GM18868 (cell line): ENCODE results near the gene ZNF142.
A peak's percentile ranks its signal among the peaks of the same experiment; 100 is the strongest.

Experiments
- ATAC-seq: cut with Tn5 transposase; IDR thresholded peaks from one replicate; pipeline ENCODE4 v1.9.1; 2021; ENCODE audit warnings: mild to moderate bottlenecking, moderate library complexity; ENCODE audit not compliant: unreplicated experiment

The ZNF142 gene

DNA sequence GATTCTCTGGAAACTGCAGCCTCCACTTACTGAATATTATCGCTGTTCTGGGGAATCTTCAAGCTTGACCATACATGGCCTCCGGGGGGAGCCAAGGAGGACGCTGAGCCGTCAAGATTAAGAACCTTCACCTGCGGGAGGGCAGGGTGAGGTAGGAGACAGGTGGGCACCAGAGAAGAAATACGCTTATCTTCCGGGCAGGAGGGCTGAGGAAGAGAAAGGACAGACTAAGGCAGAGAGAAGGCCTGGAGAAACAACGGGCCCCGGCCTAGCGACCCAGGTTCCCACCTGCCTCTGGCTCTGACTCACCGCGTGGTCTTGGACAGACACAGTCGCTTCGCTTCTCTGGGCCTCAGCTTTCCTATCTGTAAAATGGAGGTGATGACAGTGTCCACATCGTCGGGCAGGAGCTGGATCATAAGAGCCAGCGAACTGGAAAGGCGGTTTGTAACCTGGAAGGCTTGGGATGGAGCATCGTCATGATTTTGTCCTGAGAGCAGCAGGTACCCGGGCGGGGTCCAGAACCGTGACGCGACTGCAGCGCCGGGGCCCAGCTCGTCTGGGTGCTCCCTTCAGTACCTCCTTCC lies 659 bp downstream of the ZNF142 start:
- ATAC-seq = peak; percentile 32

DNA sequence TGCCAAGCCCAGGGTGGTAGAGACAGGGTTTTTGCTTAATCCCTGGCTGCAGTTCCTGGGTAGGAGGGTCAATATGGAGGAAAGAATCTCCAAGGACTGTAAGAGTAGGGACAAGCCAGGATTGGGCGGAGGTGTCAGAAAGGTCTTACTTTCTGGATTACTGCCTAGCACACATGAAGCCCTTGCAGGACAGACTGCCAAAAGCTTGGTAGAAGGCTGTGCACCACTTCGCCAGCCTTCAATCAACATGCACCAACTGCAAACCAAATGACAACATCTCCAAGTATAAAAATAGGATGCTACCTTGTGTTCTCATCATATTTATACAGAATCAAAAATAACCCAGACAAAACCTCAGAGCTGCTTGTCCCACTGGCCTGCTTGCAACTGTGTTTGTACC lies 3.7 kb downstream of the ZNF142 start:
- no peak for ATAC-seq

DNA sequence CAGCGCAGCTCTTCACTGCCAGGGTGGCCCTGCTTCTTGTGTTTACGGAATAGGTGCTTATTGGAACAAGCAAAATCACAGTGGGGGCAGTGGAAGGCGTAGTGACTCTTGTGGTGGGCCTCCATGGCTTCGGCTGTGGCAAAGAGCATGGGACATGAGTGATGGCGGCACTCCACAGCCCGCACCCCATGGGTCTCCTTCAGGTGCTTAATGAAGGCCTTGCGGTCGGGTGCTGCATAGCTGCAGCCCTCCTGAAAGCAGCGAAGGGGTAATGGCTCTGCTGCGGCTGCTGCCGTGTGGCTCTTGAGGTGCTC lies 10.7 kb downstream of the ZNF142 start:
- no peak for ATAC-seq

DNA sequence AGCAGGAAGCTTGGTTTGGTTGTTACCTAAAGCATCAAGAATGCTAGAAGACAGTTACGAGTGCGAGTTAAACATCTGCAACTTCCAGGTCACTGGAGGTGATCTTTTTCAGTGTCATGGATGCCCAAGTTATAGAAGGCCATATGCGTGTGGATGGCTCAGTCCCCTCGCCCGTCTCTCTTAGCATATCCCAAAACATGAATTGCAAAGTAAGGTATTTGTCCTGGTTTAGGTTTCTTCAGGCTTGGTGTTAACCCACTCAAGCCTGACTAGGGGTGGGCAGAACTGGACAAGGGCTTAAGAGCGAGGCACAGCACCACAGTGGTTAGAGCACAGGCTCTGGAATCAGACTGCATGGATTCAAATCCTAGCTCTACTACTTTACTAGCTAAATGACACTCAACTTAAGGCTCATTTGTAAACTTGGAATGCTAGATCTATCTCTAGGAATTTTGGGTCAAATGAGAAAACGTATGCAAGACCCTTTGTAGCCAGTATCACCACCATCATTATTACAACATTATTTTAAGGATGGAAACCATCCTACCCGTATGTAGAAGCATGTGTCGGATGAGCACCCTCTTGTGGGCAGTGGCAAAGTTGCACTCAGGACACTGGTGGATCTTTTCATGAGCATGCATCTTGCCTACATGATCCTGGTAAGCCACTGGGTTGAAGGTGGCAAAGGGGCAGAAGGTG lies 11.2 kb downstream of the ZNF142 start:
- ATAC-seq = no peak

DNA sequence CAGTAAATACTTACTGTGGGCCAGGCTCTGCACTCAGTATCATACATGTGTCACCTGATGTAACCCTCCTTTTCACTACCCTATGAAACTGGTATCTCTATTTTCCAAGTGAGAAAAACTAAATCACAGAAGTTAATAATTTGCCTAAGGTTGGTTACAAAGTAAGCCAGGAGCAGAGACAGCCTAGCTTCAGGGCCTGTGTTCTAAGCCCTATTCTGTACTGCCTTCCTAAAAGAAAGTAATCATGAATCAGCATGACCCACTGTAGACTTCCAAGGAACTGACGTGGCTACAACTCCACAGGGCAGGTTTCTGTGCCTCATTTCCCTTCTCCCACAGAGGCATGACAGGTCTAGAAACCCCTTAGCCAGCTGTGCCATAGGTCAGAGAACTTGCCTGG lies 14.3 kb downstream of the ZNF142 start:
- no peak for ATAC-seq

DNA sequence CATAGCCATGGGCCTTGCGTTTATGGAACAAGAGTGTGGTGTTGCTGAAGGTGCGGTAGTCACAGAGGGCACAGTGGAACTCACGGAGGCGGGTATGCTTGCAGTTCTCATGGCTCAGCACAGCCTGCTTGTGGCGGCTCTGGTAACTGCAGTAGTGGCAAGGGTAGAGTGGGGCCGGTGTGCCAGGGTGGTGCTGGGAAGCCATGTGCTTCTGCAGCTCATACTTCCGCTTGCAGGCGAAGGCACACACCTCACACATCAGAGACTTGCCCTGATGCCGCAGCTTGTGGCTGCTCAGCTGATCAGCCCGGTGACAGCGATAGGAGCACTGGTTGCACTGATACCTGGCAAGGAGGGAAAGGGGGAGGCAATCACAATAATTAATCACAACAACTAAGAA lies 14.7 kb downstream of the ZNF142 start:
- no peak for ATAC-seq

DNA sequence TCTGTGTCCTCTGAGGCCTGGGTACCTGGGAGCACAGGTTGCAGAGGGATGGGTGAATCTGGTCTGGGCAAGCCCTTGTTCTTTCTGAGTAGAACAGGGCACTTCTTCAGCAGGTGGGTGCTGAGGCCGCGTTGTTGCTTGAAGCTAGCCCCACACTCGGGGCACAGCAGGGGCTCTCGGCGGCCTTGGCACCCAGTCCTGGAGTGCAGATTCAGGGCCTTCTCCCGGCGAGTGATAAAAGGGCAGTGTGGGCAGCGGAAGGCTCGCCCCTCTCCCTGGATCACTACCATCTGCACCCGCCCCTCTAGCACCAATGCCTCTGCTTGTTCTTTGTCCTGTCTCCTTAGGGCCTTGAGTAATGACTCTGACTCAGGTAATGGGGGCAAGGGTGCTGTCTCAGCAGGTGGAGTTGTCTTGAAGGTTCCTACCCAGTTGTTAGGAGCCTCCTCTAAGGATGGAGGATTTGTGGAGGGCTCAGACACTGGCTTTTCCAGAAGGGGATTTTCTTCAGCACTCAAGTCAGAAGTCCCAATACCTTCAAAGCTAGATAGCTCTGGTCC lies 15.6 kb downstream of the ZNF142 start:
- ATAC-seq = no peak

DNA sequence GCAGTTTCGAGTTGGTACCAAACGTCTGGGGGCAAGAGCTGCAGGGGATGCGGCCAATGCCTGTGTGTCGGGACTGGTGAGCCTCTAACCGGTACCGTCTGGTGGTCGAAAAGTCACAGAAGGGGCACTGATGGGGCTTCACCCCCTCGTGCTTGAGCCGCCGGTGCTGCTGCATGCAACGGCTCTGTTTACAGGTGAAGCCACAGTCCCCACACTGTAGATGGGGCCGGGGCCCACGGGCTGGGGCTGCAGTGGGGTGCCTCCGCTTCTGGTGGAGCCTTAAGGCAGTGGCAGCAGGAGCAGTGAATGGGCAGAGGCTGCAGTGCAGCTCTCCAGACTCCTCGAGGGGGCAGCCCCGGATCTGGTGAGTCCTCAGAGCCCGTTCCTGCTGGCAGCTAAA lies 16.6 kb downstream of the ZNF142 start:
- no peak for ATAC-seq

DNA sequence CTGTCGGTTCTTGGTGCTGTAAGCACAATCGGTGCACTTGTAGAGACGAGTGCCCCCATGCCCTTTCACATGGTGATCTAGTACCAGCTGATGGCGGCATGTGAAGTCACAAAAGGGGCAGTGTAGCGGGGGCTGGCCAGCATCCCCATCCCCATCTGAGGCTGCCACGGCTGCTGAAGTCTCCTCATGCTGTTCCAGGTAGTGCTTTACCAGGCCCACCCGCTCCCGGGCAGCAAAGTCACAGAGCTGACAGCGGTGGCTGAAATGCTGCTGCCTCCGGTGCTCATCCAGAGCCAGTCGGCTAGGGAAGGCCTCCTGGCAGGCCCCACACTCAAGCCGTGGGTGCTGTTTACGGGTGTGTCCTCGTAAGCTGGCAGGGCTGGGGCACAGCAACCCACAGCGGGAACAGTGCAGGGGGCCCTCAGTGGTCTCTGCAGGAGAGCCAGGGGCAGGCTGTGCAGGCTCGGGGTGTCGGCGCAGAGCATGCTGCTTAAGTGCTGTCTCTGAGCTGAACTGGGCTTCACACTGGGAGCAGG lies 17.2 kb downstream of the ZNF142 start:
- no peak for ATAC-seq

DNA sequence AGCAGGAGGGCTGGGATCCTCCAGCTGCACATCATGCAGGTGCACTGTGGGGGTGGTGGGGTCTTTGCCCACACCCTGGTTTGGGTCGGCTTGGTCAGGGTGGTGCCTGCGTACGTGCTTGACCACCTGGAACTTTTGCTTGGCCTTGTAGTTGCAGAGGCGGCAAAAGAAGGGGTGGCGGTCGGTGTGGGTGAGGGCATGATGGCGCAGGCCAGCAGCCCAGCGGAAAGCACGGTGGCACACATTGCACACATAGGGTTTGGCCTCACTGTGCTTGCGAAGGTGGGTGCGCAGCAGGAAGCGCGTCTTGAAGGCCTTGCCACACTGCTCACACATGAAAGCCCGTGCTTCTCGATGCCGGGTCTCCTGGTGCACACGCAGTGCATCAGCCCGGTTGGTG lies 21.1 kb downstream of the ZNF142 start:
- no peak for ATAC-seq

DNA sequence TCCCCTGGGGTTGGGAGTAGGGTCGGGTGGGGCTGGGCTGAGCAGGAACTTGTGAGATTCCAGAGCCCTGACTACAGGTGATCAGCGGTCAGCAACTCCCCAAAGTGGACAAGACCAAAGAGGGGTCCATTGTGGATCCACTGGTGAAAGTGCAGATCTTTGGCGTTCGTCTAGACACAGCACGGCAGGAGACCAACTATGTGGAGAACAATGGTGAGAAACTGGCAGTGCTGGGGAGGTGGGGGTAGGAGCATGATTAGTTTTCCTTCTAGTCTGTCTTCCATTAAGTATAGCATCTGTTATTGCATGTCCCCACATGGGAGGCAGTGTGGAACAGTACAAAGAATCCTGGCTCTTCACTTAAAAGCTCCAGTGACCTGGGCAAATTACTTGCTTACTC lies 23.7 kb downstream of the ZNF142 start:
- no peak for ATAC-seq

DNA sequence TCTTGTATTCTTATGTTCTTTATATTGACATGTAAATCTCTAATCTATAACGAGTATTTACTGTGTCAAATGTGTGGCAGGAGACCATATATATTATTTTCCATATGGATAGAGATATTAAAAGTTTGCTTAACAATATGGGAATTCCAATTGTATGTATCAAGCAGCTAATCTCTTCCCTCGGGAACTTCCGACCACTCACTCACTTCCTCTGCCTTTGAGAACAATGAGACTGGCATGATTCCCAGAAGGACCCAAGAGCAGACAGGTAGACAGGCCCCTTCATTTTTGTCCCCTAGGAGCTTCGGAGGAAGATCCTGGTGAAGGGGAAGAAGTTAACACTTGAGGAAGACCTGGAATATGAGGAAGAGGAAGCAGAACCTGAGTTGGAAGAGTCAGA lies 27.6 kb downstream of the ZNF142 start:
- ATAC-seq = no peak

DNA sequence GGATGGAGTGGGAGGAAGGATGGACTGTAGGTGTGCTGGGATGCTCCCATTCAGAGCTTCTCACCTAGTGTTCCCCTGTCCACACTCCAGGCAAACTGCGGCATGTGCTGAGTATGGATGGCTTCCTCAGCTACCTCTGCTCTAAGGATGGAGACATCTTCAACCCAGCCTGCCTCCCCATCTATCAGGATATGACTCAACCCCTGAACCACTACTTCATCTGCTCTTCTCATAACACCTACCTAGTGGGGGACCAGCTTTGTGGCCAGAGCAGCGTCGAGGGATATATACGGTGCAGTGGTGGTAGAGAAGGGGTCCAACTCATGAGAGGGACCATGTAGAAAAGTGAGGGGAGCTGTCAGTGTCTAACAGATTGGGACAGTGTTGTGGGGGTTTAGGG lies 31.5 kb downstream of the ZNF142 start:
- no peak for ATAC-seq

DNA sequence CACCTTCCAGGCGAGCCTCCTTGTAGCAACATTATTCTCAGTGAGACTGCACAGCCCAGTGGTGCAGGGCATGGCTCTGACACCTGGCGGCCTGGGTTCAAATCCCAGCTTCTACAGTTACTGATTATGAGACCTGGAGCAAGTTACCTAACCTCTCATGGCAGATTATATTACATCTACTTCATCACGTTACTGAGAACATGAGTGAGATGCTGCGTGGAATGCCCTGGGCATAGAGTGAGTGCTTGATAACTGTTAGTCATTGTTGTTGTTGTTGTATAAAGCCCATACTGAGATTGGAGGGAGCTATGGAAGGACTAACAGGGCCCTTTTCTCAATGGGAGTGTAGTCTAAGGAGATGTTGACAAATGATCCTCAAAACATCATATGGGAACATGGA lies 33.1 kb downstream of the ZNF142 start:
- ATAC-seq = no peak

DNA sequence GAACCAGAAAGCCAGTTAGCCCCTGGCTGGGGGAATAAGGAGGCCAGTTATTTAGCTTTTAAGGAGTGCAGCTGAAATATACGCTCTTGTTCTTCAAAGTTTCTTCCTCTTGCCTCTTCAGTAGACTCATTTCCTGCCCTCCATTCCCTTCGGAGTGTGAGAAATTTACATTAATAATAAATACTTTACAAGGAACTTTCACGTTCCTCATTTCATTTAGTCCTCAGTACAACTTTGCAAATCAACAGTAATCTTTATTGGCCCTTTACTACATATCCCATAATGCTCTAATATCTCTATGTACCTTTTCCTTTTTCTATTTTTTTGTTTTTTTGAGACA lies 36.1 kb downstream of the ZNF142 start:
- ATAC-seq = no peak

DNA sequence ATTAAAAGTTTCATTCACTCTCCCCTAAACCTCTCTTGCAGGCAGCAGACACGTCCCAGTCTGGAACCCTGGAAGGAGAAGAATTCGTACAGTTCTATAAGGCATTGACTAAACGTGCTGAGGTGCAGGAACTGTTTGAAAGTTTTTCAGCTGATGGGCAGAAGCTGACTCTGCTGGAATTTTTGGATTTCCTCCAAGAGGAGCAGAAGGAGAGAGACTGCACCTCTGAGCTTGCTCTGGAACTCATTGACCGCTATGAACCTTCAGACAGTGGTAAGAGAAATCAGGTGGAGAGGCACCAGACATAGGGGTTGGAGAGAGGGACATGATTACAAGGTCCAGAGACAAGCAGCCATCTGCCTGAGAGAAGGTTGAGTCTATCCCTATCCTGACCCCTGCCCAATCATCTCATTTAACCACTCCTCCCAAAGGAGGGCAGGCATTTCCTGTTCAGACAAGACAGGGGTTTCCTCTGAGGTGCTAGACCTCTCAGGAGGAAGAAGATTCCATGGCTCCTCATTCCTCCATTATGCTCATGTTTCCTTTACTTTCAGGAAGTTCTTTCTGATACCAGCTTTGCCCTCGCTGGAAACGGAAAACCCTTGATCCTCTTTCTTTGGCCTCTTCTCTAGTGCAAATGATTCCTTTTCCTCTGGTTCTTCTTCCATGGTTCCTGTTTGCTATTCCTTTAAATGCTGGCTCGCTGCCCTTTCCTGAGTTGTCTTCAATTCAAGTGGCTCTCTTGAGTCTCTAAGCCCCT lies 36.6 kb downstream of the ZNF142 start:
- ATAC-seq = no peak

DNA sequence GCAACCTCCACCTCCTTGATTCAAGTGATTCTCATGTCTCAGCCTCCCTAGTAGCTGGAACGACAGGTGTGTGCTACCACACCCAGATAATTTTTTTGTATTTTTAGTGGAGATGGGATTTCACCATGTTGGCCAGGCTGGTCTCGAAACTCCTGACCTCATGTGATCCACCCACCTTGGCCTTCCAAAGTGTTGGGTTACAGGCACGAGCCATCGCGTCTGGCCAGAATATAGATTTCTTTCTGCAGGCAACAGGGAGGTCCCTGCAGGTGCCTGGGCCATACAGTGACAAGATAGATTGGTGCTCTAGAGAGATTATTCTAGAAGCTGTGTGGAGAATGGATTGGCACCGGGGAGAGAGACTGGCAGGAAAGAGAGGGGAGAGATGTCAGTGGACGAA lies 38.4 kb downstream of the ZNF142 start:
- ATAC-seq = no peak

DNA sequence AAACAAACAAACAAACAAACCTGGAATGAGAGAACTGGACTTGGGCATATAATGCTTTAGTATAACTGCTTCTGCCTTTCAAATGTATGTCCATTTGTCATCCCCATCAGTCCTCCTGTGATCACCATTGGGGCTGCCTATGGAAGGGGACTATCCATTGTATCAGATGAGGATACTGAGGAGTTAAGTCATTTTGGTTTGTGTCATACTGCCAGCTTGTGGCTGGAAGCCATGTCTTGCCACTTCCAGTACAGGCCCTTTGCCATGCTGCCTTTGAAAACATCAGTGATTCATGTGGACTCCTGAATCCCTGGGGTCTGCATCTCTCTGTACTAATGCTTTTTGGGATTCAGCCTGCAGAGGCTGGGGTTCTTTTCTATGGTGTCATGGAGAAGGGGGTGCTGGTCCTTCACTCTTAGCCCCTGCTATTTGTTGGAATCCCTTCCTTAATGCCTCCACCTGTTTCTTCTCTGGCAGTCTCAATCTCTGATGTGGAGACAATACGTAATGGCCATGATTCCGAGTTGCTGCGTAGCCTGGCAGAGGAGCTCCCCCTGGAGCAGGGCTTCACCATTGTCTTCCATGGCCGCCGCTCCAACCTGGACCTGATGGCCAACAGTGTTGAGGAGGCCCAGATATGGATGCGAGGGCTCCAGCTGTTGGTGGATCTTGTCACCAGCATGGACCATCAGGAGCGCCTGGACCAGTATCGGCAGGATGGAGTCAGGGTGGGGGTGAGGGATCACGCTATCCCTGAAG lies 41.1 kb downstream of the ZNF142 start:
- ATAC-seq = no peak

DNA sequence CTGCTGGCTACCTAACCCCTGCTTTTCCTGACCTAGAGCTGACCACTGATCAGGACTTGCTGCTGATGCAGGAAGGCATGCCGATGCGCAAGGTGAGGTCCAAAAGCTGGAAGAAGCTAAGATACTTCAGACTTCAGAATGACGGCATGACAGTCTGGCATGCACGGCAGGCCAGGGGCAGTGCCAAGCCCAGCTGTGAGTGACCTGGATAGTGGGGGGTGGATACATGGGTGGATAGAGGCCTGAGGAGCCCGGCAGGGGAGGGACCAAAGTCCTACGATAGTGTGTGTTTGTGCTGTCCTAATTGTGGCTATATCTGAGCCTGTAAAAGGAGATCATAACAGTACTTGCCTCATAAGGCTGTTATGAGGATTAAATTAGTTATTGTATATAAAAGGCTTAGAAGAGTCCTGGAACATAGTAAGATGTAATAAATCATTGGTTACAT lies 43.5 kb downstream of the ZNF142 start:
- ATAC-seq = no peak

DNA sequence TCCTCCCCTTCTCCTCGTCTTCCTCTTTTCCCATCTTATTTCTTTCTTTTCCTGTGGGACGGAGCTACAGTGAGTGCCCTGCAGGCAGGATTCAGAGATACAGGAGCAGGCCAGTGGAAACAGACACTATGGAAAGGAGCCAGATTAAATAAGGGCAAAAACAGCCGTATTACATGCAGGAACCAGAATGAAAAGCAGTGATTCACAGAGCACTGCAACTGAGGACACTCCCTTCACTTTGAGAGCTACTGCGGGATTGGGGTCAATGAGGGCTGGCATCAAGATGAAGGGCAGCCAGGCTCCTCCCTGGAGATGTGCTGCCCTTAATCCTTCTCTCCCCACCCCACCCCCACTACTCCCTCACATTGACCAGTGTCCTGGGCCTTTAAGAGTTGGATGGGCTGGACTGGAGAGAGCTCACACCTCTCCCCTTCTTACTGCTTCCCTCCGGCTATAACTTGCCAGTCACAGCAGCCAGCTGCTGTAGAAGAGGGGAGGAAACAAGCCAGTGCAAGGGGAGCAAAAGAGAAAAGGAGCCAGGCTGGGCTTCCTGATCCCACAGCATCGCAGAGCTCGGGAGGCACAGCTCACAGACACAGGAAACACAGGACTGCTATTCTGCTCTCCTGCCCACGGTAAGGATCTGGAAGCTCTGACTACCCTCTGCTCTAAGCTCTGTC lies 51.8 kb downstream of the ZNF142 start, which contains the start of gene PLCD4:
Gene PLCD4, plus strand, starts transcription at position 464 of the 680 bp plus-strand sequence. CDS start 7,841 bp downstream, outside the sequence.
- no peak for ATAC-seq
